Natural killer cell (primary cell): Measurements from ENCODE around the gene NLRC4. TPM values are rescaled to one million over a fixed set of nuclear protein-coding genes. Genes with fewer than 3 reads are reported as not detected.

Experiments used
- ATAC-seq, 3 donors: fragments of 150-1000 bp in 2 of 3; fragments of 200-7000 bp in 1 of 3; cut with Tn5 transposase; 1 replicate in 1 of 3; 2 replicates in 2 of 3; pipeline ENCODE4 v1.10.0; 2021; ENCODE audit warnings: mild to moderate bottlenecking in 2 of 3, moderate library complexity in 2 of 3
- DNase-seq, 2 donors: peaks; one replicate each; pipeline versions ENCODE4 v3.0.0 to v3.0.0-alpha.2; 2013 to 2021; ENCODE audit warnings: mixed read lengths in 1 of 2
- H3K27ac ChIP-seq: one replicate; pipeline ENCODE4 v1.5.1; 2013; ENCODE audit warnings: mild to moderate bottlenecking, low read length
- H3K27me3 ChIP-seq: one replicate; pipeline ENCODE4 v1.6.1; 2013; ENCODE audit warnings: low read length; ENCODE audit not compliant: control insufficient read depth, insufficient read depth
- H3K36me3 ChIP-seq: one replicate; pipeline ENCODE4 v1.6.1; 2013; ENCODE audit warnings: low read length; ENCODE audit not compliant: control insufficient read depth, insufficient read depth
- H3K4me1 ChIP-seq: one replicate; pipeline ENCODE4 v1.6.1; 2013; ENCODE audit warnings: low read length; ENCODE audit not compliant: control insufficient read depth, insufficient read depth
- H3K4me3 ChIP-seq: one replicate; pipeline ENCODE4 v1.5.1; 2013; ENCODE audit warnings: low read length
- H3K9me3 ChIP-seq: one replicate; pipeline ENCODE4 v1.6.1; 2013; ENCODE audit warnings: low read length; ENCODE audit not compliant: control insufficient read depth, insufficient read depth
- H3K27ac Mint-ChIP-seq, 2 donors: one replicate each; pipeline ENCODE4 v1.8.0; 2022; ENCODE audit warnings: mild to moderate bottlenecking in 2 of 2, mixed read lengths in 2 of 2, moderate library complexity in 1 of 2
- H3K27me3 Mint-ChIP-seq, 2 donors: one replicate each; pipeline ENCODE4 v1.8.0; 2022; ENCODE audit warnings: low read depth in 2 of 2, mixed read lengths in 2 of 2
- H3K36me3 Mint-ChIP-seq: one replicate; pipeline ENCODE4 v1.8.0; 2022; ENCODE audit warnings: mixed read lengths
- H3K4me1 Mint-ChIP-seq, 2 donors: one replicate each; pipeline ENCODE4 v1.8.0; 2022; ENCODE audit warnings: mixed read lengths in 2 of 2
- H3K4me3 Mint-ChIP-seq: one replicate; pipeline ENCODE4 v1.8.0; 2022; ENCODE audit warnings: mild to moderate bottlenecking, moderate library complexity, mixed read lengths
- H3K9me3 Mint-ChIP-seq, 2 donors: one replicate each; pipeline ENCODE4 v1.8.0; 2022; ENCODE audit warnings: mixed read lengths in 2 of 2
- CTCF ChIP-seq: fragments of 200-600 bp; IDR thresholded peaks from one replicate; pipeline ENCODE4 v1.8.0; 2022; ENCODE audit warnings: antibody characterized with exemption
- WGBS: methylation state at CpG from one replicate; pipeline ENCODE4 v1.1.7; 2013; ENCODE audit warnings: missing lambda C conversion rate; ENCODE audit not compliant: insufficient coverage; 5-methylcytosine and 5-hydroxymethylcytosine counted together
- intact Hi-C: fragments of 100-400 bp; cut with micrococcal nuclease; formaldehyde crosslinking; loops from one replicate; pipeline ENCODE4 v1.14.2; 2022
- total RNA-seq, 4 donors: library from RNA; stranded (reverse); fragments of 120-200 nt in 1 of 4; gene quantifications; one replicate each; pipeline versions ENCODE4 v1.2.3 to v1.2.4, GENCODE V29; 2013 to 2022

NLRC4 gene
- total RNA-seq, 3 donors from 2014 or later (not counting 1 experiment from before 2014, with no cell fraction given), result 0.30 to 0.54 (median 0.36) TPM

- intact Hi-C loops, result no loop called here
- Mint-ChIP-seq H3K9me3 (no peaks in the 10 kb centered on the region), H3K27ac (no peak overlapping the region), H3K4me1 (peaks cover 19 to 20% of the 10 kb centered on the region in 2 donors), H3K4me3 (no peak overlapping the region), H3K36me3 (no peaks in the 10 kb centered on the region), H3K27me3 (no peaks in the 10 kb centered on the region)
- Histone ChIP-seq H3K4me3 (no peak overlapping the region), H3K36me3 (peaks cover 22% of the 10 kb centered on the region), H3K27me3 (no peaks in the 10 kb centered on the region), H3K27ac (no peak overlapping the region), H3K9me3 (no peaks in the 10 kb centered on the region), H3K4me1 (peaks cover 3% of the 10 kb centered on the region)
- DNase-seq, result no peak
- no peak for TF ChIP-seq CTCF
- no peak for ATAC-seq
- WGBS, result 94% methylated on average over 2 of the region's 2 CpGs
Observed at GRCh38 chr2:32291746-32292145, 27.1 kb upstream of the NLRC4 start.

- TF ChIP-seq CTCF, result no peak
- Histone ChIP-seq H3K36me3 (peaks cover 16% of the 10 kb centered on the region), H3K9me3 (no peaks in the 10 kb centered on the region), H3K4me1 (peaks cover 3% of the 10 kb centered on the region), H3K4me3 (no peak overlapping the region), H3K27me3 (no peaks in the 10 kb centered on the region), H3K27ac (no peak overlapping the region)
- intact Hi-C loops, result no loop called here
- H3K9me3 Mint-ChIP-seq, result no peaks in the 10 kb centered on the region
- H3K27me3 Mint-ChIP-seq, result no peaks in the 10 kb centered on the region
- peak overlapping the region in 1 of 2 donors; percentile 64 for H3K27ac Mint-ChIP-seq
- H3K4me3 Mint-ChIP-seq, result no peak overlapping the region
- no peaks in the 10 kb centered on the region for H3K36me3 Mint-ChIP-seq
- H3K4me1 Mint-ChIP-seq, result peaks cover 21 to 28% of the 10 kb centered on the region in 2 donors
- WGBS, result no CpG with 5 or more reads among the region's 2 CpGs
- ATAC-seq, result no peak
- DNase-seq, result no peak
Observed at GRCh38 chr2:32290000-32290339, 25.3 kb upstream of the NLRC4 start.

GRCh38 chr2:32289165-32289999 lies 24.7 kb upstream of the NLRC4 start:
- Mint-ChIP-seq H3K36me3 (no peaks in the 10 kb centered on the region), H3K27me3 (no peaks in the 10 kb centered on the region), H3K4me3 (no peak overlapping the region), H3K9me3 (no peaks in the 10 kb centered on the region), H3K27ac (peak overlapping the region; percentile 54 to 64), H3K4me1 (peaks cover 27 to 34% of the 10 kb centered on the region in 2 donors)
- no peaks in the 10 kb centered on the region for H3K27me3 ChIP-seq
- peaks cover 17% of the 10 kb centered on the region for H3K36me3 ChIP-seq
- no peak overlapping the region for H3K27ac ChIP-seq
- no peaks in the 10 kb centered on the region for H3K9me3 ChIP-seq
- no peak for DNase-seq
- 86% methylated on average over 3 of the region's 4 CpGs for WGBS
- TF ChIP-seq CTCF, result no peak
- H3K4me1 ChIP-seq, result peaks cover 3% of the 10 kb centered on the region
- ATAC-seq, result peak in 1 of 3 donors; percentile 38
- no peak overlapping the region for H3K4me3 ChIP-seq
- intact Hi-C loops, result no loop called here

GRCh38 chr2:32284321-32284720 lies 19.6 kb upstream of the NLRC4 start:
- Histone ChIP-seq H3K27ac (no peak overlapping the region), H3K4me1 (peaks cover 15% of the 10 kb centered on the region), H3K27me3 (no peaks in the 10 kb centered on the region), H3K36me3 (peaks cover 10% of the 10 kb centered on the region), H3K9me3 (no peaks in the 10 kb centered on the region), H3K4me3 (no peak overlapping the region)
- ATAC-seq (peak in 1 of 3 donors; percentile 35), DNase-seq (no peak)
- no peaks in the 10 kb centered on the region for H3K9me3 Mint-ChIP-seq
- H3K27me3 Mint-ChIP-seq, result no peaks in the 10 kb centered on the region
- peak overlapping the region; percentile 2 to 25 for H3K27ac Mint-ChIP-seq
- no peak for TF ChIP-seq CTCF
- 87% methylated on average over 2 of the region's 2 CpGs for WGBS
- H3K4me3 Mint-ChIP-seq, result no peak overlapping the region
- intact Hi-C loops, result no loop called here
- peaks cover 50 to 56% of the 10 kb centered on the region in 2 donors for H3K4me1 Mint-ChIP-seq
- H3K36me3 Mint-ChIP-seq, result peaks cover 6% of the 10 kb centered on the region
